HL-60 (cell line): ENCODE measurements around the gene TMEM236.

Experiments used
- POLR2AphosphoS5 ChIP-seq: IDR thresholded peaks from 2 replicates; pipeline ENCODE4 v1.6.1; 2012; ENCODE audit warnings: low read depth
- REST ChIP-seq: IDR thresholded peaks from 2 replicates; pipeline ENCODE4 v1.6.1; 2012; ENCODE audit warnings: low read depth; ENCODE audit not compliant: insufficient replicate concordance
- TF ChIP-seq, protein P1 (sequence below): IDR thresholded peaks from one replicate; pipeline ENCODE4 v1.5.1; 2011; ENCODE audit warnings: low read length, control low read depth, inconsistent platforms; ENCODE audit not compliant: insufficient read depth

DNA sequence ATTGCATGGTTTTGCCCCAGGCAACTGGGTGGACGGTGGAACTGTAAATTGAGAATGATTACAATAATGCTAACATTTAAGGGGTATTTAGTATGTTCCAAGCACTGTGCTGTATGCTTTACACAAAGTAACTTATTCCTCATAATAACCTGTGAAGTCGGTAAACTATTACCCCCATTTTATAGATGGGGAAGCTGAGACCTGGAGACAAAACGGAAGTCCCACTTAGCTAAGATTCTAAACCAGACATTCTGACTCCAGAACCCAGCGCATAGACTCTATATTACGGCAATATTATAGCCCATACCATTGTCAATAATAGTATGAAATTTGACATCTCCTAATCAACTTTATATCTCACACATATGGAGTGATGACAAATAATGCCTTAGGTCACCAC lies 39.9 kb upstream of the TMEM236 start:
- TF ChIP-seq, protein P1, sequence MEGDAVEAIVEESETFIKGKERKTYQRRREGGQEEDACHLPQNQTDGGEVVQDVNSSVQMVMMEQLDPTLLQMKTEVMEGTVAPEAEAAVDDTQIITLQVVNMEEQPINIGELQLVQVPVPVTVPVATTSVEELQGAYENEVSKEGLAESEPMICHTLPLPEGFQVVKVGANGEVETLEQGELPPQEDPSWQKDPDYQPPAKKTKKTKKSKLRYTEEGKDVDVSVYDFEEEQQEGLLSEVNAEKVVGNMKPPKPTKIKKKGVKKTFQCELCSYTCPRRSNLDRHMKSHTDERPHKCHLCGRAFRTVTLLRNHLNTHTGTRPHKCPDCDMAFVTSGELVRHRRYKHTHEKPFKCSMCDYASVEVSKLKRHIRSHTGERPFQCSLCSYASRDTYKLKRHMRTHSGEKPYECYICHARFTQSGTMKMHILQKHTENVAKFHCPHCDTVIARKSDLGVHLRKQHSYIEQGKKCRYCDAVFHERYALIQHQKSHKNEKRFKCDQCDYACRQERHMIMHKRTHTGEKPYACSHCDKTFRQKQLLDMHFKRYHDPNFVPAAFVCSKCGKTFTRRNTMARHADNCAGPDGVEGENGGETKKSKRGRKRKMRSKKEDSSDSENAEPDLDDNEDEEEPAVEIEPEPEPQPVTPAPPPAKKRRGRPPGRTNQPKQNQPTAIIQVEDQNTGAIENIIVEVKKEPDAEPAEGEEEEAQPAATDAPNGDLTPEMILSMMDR, result no peak
- TF ChIP-seq POLR2AphosphoS5, result no peak
- TF ChIP-seq REST, result no peak
